Stimulated activated CD8-positive, alpha-beta memory T cell treated with anti-CD3 and anti-CD28 coated beads, Interleukin-4, amount 100 ng/mL, for 1 hour (primary cell): ENCODE measurements around the gene ANXA10.
"Not testable (repeated sequence)": the region's sequence is repeated elsewhere in the genome, so short reads cannot be mapped to it uniquely, and the experiment has no call there.

Experiments used
- DNase-seq, 2 donors: peaks; one replicate each; pipeline ENCODE4 v3.0.0-alpha.2; 2020; ENCODE audit warnings: low read depth in 2 of 2, low spot score in 1 of 2

The ANXA10 gene

DNA sequence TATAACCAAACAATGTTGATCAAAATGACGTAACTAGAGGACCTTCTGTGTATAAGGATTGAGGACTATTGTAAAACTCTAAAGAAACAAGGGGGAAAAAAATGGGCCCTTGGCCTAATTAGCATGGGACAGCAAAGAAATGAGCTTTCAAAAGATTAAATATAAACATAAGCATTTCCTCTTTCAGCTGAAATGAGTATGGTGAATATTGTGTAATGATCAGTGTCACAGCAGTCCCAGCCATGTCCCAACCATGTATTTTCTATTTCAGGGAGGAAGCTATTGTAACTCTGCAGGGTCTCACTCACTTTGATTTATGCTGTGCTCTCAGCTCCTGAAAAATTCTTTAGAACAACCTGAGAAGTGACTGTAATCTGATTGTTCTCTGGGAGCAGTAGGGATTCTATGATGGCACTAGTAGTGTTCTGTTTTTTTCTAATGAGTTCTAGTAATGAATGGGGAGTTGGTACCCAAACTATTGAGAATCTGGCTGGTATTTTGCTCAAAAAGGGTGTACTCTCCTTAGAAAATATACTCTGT is 25.8 kb downstream of the ANXA10 start:
- DNase-seq = no peak

GRCh38 chr4:168119100-168119499 is 26.8 kb downstream of the ANXA10 start:
- no peak for DNase-seq

DNA sequence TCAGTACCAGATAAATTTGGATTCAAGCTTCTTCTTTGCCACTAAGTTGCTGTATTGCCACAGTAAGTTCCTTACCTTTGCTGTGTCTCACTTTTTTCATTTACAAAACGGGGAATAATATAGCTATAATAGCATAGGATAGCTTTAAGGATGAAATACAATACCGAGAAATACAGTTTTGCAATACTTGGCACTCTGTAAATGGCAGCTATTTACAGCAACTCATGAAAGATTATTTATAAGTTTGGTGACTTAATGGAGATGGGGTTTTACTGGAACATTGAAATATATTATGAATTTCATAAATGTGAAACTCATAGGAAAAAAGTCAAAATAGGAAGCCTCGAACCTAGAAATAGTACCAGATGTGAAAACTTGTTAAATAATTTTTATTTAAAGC is 27.6 kb downstream of the ANXA10 start:
- DNase-seq = no peak

- DNase-seq = no peak
Measured at GRCh38 chr4:168120811-168121210, 28.5 kb downstream of the ANXA10 start.

DNA sequence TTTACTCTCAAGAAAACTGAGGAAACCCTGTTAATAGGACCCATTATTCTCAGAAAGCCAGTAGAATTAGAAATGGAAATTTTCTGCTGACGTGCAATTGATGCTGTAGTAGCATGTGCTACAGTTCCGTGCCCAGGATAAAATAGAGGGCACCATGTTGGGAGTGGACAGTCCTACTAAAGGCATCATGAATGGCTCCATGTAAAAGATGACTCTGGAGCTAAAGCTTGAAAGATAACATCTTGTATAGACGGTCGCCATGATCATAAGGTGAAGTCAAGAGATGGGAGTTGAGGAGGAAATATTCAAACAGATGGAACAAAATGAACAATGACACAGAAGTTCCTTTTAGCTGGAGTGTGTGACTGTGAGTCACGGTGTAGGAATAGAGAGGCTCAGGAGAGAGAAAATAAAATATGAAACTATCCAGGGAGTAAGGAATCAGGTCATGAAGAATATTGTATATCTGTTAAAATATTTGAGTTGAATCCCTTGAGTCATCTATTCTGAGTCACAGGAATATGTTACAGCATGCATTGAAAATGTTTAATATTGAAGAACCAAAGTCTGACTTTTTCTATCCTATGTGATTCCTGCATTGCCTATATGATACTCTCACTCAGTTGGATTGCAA is 31.8 kb downstream of the ANXA10 start:
- DNase-seq = no peak

- DNase-seq = no peak
Measured at GRCh38 chr4:168126952-168127351, 34.6 kb downstream of the ANXA10 start.

GRCh38 chr4:168128601-168129000 is 36.3 kb downstream of the ANXA10 start:
- no peak for DNase-seq

DNA sequence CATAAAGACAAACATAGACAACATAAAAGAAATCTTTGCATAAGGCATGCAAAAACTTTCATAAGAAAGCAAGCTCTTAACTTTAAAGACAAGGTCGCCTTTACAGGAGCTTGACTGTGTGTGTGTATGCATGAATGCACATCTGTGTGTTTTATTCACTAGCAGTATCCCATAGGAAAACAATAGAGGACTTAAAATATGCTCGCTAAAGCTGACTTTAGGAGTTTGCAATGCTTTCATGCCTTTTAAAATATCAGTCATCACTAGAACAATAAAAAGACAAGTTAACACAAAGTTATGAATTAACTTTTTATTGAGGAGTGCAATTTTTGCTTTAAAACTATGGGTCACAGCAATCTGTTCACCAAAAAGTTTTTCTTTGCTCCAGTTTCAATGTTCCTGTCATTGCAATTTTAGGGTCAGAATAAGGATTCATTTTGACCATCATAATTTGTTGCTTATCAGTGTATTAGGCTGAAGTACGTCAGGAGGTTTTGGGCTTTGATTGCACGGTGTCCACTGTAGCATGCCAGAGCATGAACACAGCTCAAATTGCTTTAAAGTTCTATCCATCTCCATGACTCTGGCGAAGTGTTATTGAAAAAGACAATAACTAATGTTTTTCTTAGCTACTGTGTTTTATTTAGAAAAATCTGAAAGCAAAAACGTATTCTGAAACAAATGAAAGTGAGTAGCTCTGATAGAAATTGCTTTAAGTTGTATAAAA is 36.9 kb downstream of the ANXA10 start:
- no peak for DNase-seq

DNA sequence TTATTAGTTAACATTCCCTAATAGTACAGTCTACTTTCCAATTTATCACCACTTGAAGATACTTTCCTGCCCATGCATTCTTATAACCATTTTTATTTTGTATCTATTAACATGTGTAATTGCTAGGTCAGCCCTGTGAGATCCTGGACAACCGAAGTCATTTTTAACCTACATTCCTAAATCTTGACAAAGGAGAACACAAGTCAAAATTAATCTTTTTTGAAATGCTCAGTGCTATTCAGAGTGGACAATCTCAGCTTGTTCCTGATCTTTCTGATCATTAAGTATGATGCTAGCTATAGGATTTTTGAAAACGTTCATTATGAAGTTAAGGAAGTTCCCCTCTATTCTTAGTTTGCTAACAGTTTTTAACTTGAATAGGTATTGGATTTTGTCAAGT is 37.5 kb downstream of the ANXA10 start:
- no peak for DNase-seq

DNA sequence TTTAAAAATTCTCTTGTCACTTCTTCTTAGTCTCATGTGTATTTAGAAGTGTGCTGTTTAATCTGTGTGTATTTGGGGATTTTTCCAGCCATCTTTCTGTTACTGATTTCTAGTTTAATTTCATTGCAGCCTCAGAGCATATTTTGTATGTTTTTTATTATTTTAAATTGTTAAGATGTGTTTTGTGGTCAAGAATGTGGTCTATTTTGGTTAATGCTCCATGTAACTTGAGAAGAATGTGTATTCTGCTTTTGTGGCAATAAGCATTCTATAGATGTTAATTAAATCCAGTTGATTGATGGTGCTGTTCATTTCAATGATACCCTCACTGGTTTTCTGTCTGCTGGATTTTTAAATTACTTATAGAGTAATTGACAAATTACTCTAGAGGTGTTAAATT is 38.9 kb downstream of the ANXA10 start:
- DNase-seq = no peak

DNA sequence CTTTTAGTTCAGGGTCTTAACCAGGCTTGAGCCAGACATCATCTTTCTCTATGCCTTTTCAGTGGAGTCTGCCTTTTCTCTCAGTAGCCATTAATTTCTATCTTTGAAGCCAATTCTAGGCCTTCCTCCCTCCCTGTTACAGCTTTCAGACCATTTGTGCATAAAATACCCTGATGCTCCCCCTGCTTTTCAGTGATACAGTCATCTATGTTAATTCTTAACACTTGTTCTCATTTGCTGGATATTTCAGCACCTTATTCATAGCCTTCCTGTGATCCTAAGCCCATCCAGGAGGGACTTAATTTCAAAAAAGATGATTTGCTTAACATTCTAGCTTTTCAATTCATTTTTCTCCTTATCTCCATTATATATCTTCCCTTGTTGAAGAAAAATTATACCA is 42.3 kb downstream of the ANXA10 start:
- DNase-seq = no peak

GRCh38 chr4:168135860-168136259 is 43.5 kb downstream of the ANXA10 start:
- DNase-seq = not testable (repeated sequence)

- DNase-seq = not testable (repeated sequence)
Measured at GRCh38 chr4:168137695-168138094, 45.4 kb downstream of the ANXA10 start.

DNA sequence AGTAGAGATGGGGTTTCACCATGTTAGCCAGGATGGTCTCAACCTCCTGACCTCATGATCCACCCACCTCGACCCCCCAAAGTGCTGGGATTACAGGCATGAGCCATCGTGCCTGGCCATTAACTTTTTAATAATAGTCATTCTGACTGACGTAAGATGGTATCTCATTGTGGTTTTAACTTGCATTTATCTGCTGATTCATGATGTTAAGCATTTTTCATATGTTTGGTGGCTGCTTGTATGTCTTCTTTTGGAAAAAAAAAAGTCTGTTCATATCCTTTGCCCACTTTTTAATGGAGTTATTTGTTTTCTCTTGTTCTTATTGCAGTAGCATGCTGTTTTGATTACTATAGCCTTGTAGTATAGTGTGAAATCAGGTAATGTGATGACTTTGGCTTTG is 45.8 kb downstream of the ANXA10 start:
- no peak for DNase-seq

- DNase-seq = no peak
Measured at GRCh38 chr4:168139336-168139735, 47.0 kb downstream of the ANXA10 start.

DNA sequence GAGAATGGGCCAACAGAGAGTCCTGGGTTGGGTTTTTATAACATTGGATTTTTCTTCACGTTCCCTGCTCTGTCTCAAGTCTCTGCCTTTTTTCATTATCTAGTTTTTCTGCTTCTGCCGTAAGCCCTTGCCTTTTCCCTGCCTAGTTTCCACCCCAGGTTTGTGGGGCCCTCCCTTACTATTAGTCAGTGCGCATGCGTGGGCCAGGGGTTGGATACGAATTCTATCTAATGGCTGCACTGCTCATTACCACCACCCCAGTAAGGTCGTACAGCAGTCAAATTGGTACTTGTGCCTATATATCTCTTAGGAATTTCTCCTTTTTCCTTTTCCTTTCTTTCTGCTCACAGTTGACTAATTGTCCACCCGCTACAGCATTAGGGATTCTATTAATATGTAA is 49.4 kb downstream of the ANXA10 start:
- DNase-seq = no peak

- no peak for DNase-seq
Measured at GRCh38 chr4:168143601-168144000, 51.3 kb downstream of the ANXA10 start.

DNA sequence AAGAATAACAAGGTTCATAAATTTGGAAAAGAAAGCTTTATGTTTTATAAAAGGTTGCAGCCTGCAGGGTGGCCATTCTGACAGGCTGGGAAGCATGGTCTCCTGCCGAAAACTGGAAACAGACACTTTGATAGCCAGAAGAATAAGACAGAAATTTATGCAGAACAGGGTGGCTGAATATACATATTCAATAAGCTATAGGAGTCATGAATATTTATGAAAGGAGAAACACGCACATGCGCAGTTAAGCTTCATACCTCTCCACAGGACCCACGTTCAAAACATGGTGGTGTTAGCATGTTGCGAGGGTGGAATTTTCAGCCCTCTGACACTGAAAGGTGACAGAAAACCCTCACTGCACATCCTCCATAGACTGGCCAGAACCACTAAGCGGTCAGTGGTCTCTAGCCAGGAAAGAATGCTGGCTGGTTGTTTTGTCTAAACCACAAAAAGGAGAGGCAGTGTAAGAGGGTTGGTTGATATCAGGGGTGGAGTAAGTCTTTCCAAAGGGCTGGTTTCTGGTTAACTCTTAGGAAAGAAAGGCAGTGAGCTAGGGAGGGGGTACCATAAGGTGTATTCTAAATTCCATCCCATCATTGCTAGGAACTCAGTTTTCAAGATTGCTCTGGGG is 58.2 kb downstream of the ANXA10 start:
- no peak for DNase-seq

DNA sequence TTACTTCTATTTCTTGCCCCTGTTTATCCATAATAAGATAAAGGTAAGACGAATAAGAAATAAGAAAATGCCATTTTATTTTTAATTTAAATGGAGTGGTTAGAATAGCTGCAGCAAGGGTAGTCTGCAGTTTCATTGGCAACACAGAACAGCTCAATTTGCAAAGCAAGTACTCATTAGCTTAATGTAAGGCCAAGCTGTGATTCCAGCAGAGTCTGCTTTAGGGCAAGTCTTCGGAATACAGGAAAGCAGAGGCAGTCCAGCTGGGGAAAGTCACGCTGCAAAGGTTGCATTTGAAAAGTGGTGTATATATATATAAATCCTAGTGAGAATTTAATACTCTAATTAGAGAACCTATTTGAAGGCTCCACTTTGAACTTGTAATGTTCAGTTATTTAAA is 59.0 kb downstream of the ANXA10 start:
- DNase-seq = no peak

DNA sequence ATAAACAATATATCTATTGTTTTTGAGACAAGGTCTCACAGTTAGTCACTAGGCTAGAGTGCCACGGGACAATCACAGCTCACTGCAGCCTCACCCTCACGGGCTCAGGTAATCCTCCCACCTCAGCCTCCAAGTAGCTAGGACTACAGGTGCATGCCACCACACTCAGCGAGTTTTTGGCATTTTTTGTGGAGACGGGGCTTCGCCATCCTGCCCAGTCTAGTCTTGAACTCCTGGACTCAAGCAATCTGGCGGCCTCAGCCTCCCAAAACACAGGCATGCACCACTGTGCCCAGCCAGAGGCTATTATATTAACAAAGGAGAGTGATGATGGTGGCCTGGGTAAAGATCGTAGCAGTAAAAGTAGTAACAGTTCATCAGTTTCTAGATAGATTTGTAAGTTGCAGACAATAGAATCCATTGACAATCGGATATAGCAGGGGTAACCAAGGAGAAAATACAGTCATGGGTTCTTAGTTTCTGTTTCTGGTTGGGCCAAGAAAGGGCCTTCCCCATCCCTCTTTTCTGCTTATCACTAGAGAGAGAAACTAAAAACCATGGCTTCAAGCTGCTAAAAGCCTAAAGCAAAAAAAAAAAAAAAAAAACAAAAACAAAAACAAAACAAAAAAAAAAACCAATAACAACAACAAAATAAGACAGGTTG is 60.6 kb downstream of the ANXA10 start:
- no peak for DNase-seq

DNA sequence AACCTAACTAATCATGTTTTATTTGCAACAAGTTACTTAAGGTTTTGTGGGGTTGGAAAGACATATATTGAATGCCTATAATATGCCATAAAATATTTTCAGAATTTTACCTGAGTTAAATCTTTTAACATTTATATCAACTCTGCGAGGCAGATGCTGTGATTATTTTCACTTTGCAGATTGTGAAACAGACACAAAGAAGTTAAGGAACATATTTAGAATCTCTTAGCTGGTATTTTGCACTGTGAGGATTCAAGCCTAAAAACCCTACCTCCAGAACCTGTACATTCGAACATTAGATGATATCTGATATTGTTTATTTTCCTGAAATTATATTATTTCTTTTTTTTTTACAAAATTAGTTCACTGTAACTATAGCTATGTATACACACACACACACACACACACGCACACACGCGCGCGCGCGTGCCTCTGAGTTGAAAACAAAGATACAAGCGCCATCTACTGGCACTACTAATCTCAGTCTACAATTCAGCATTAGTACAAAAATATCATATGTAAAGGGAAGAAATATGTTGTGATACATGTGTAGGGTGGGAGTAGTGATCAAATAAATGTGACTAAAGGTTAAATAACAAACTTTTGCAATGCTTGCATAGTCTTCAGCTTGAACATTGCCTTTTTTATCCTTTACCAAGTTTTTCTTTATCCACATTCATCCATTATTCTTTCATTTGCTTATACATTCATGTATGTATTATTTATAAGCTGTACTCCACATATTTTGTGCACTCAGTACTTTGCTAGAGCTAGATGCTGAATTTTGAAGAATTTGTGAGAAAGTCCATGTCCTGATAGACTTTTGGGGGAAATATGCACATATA is 61.5 kb downstream of the ANXA10 start:
- peak; percentile 2 to 32 for DNase-seq
